Astrocyte of the spinal cord (primary cell): ENCODE results near the gene GALNT5.

Experiments
- DNase-seq: peaks from one replicate; pipeline ENCODE4 v3.0.0; 2011; ENCODE audit warnings: low read depth, low spot score
- H3K4me3 ChIP-seq: 2 replicates; pipeline ENCODE4 v1.5.1; 2011; ENCODE audit warnings: low read depth, mild to moderate bottlenecking, low read length, moderate library complexity
- CTCF ChIP-seq: IDR thresholded peaks from 2 replicates; pipeline ENCODE4 v1.5.1; 2012; ENCODE audit warnings: low read depth, mild to moderate bottlenecking, low read length, inconsistent platforms
- in situ Hi-C: cut with HindIII; loops from 2 replicates; pipeline ENCODE4 v1.10.0; 2017; ENCODE audit warnings: low sequenced_read_pairs

The GALNT5 gene

DNA sequence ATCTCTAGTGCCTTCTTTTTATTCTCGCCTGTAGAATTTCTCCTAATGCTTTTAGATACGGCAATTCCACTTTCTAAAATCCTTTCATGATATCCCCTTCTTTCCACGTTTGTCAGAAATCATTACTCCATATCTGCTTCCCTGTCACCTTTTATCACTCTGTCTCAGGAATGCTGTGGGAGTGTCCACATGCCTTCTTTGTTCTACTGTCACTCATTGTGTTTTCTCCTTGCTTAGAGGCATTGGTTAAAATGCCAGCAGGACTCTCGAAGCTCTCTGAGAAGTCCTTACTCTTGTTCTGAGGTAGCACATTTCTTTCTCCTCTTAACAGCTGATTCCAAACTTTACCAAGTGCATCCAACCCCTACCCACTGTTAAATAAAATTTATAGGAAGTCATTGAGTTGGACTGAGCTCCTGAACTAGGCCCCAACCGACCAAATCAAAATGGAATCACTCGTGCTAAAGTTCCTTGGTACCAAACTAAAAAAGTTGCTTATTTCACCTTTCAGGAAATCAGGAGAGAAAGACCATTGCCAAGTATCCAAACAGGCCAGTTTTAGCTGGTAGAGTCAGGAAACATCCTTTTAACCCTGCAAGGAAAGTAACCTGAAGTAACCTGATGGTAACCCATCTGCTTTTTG lies 10.6 kb upstream of the GALNT5 start:
- in situ Hi-C loops, result no loop called here
- no peak overlapping the region for H3K4me3 ChIP-seq
- no peak for DNase-seq
- no peak for TF ChIP-seq CTCF

GRCh38 chr2:157250836-157251235 lies 6.7 kb upstream of the GALNT5 start:
- H3K4me3 ChIP-seq, result no peak overlapping the region
- TF ChIP-seq CTCF, result no peak
- DNase-seq, result no peak
- in situ Hi-C loops, result no loop called here

GRCh38 chr2:157251932-157252331 lies 5.6 kb upstream of the GALNT5 start:
- in situ Hi-C loops, result no loop called here
- no peak for TF ChIP-seq CTCF
- no peak for DNase-seq
- H3K4me3 ChIP-seq, result no peak overlapping the region

DNA sequence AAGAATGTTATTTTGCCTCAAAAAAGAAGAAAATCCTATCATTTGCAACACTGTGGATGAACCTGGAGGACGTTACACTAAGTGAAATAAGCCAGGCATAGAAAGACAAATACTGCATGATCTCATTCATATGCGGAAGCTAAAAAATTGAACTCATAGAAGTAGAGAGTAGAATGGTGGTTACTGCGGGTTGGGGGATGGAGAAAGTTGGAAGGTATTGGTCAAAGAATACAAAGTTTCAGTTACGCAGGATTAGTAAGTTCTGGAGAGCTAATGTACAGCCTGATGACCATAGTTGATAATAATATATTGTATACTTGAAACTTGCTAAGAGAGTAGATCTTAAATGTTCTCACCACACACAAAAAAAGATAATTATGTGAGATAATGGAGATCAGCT lies 5.0 kb upstream of the GALNT5 start:
- in situ Hi-C loops, result no loop called here
- no peak overlapping the region for H3K4me3 ChIP-seq
- DNase-seq, result no peak
- TF ChIP-seq CTCF, result no peak

- DNase-seq, result no peak
- H3K4me3 ChIP-seq, result no peak overlapping the region
- no peak for TF ChIP-seq CTCF
- in situ Hi-C loops, result no loop called here
Measured at GRCh38 chr2:157254041-157254440, 3.5 kb upstream of the GALNT5 start.

DNA sequence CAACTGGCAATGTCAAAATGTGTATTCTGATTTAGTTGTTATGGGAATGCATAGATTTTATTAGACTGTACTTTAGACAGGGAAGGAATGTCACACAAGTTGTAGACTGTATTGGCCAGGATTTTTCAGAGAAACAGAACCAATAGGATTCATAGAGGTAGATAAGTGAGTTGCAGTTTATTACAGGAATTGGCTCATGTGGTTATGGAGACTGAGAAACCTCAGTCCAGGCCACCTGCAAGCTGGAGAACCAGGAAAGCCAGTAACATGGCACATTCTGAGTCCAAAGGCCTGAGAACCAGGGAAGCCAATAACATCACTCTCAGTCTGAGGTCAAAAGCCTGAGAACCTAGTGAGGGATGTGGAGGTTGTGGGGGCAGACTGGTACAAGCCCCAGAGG lies 1.8 kb upstream of the GALNT5 start:
- TF ChIP-seq CTCF, result no peak
- no peak overlapping the region for H3K4me3 ChIP-seq
- in situ Hi-C loops, result no loop called here
- DNase-seq, result no peak

GRCh38 chr2:157256626-157257025 lies 879 bp upstream of the GALNT5 start:
- DNase-seq, result no peak
- no peak for TF ChIP-seq CTCF
- no peak overlapping the region for H3K4me3 ChIP-seq
- in situ Hi-C loops, result no loop called here
